Natural killer cell (primary cell): ENCODE data around the gene DSTYK. TPM values are rescaled to one million over a fixed set of nuclear protein-coding genes. Genes with fewer than 3 reads are reported as not detected.

Experiments used
- ATAC-seq, 3 donors: fragments of 150-1000 bp in 2 of 3; fragments of 200-7000 bp in 1 of 3; cut with Tn5 transposase; 1 replicate in 1 of 3; 2 replicates in 2 of 3; pipeline ENCODE4 v1.10.0; 2021; ENCODE audit warnings: mild to moderate bottlenecking in 2 of 3, moderate library complexity in 2 of 3
- DNase-seq, 2 donors: peaks; one replicate each; pipeline versions ENCODE4 v3.0.0 to v3.0.0-alpha.2; 2013 to 2021; ENCODE audit warnings: mixed read lengths in 1 of 2
- H3K27ac ChIP-seq: one replicate; pipeline ENCODE4 v1.5.1; 2013; ENCODE audit warnings: mild to moderate bottlenecking, low read length
- H3K27me3 ChIP-seq: one replicate; pipeline ENCODE4 v1.6.1; 2013; ENCODE audit warnings: low read length; ENCODE audit not compliant: control insufficient read depth, insufficient read depth
- H3K36me3 ChIP-seq: one replicate; pipeline ENCODE4 v1.6.1; 2013; ENCODE audit warnings: low read length; ENCODE audit not compliant: control insufficient read depth, insufficient read depth
- H3K4me1 ChIP-seq: one replicate; pipeline ENCODE4 v1.6.1; 2013; ENCODE audit warnings: low read length; ENCODE audit not compliant: control insufficient read depth, insufficient read depth
- H3K4me3 ChIP-seq: one replicate; pipeline ENCODE4 v1.5.1; 2013; ENCODE audit warnings: low read length
- H3K9me3 ChIP-seq: one replicate; pipeline ENCODE4 v1.6.1; 2013; ENCODE audit warnings: low read length; ENCODE audit not compliant: control insufficient read depth, insufficient read depth
- H3K27ac Mint-ChIP-seq, 2 donors: one replicate each; pipeline ENCODE4 v1.8.0; 2022; ENCODE audit warnings: mild to moderate bottlenecking in 2 of 2, mixed read lengths in 2 of 2, moderate library complexity in 1 of 2
- H3K27me3 Mint-ChIP-seq, 2 donors: one replicate each; pipeline ENCODE4 v1.8.0; 2022; ENCODE audit warnings: low read depth in 2 of 2, mixed read lengths in 2 of 2
- H3K36me3 Mint-ChIP-seq: one replicate; pipeline ENCODE4 v1.8.0; 2022; ENCODE audit warnings: mixed read lengths
- H3K4me1 Mint-ChIP-seq, 2 donors: one replicate each; pipeline ENCODE4 v1.8.0; 2022; ENCODE audit warnings: mixed read lengths in 2 of 2
- H3K4me3 Mint-ChIP-seq: one replicate; pipeline ENCODE4 v1.8.0; 2022; ENCODE audit warnings: mild to moderate bottlenecking, moderate library complexity, mixed read lengths
- H3K9me3 Mint-ChIP-seq, 2 donors: one replicate each; pipeline ENCODE4 v1.8.0; 2022; ENCODE audit warnings: mixed read lengths in 2 of 2
- CTCF ChIP-seq: fragments of 200-600 bp; IDR thresholded peaks from one replicate; pipeline ENCODE4 v1.8.0; 2022; ENCODE audit warnings: antibody characterized with exemption
- WGBS: methylation state at CpG from one replicate; pipeline ENCODE4 v1.1.7; 2013; ENCODE audit warnings: missing lambda C conversion rate; ENCODE audit not compliant: insufficient coverage; 5-methylcytosine and 5-hydroxymethylcytosine counted together
- intact Hi-C: fragments of 100-400 bp; cut with micrococcal nuclease; formaldehyde crosslinking; loops from one replicate; pipeline ENCODE4 v1.14.2; 2022
- total RNA-seq, 4 donors: library from RNA; stranded (reverse); fragments of 120-200 nt in 1 of 4; gene quantifications; one replicate each; pipeline versions ENCODE4 v1.2.3 to v1.2.4, GENCODE V29; 2013 to 2022

DSTYK gene
- total RNA-seq, 3 donors from 2014 or later (not counting 1 experiment from before 2014, with no cell fraction given) = 9.9 to 17.5 (median 14.9) TPM

- no peaks in the 10 kb centered on the region for H3K36me3 Mint-ChIP-seq
- H3K9me3 Mint-ChIP-seq = no peaks in the 10 kb centered on the region
- intact Hi-C loops = no loop called here
- H3K36me3 ChIP-seq = peaks cover 7% of the 10 kb centered on the region
- DNase-seq = no peak
- 100% methylated on average over 1 of the region's 2 CpGs for WGBS
- no peak for TF ChIP-seq CTCF
- no peak overlapping the region for H3K4me3 ChIP-seq
- H3K4me1 ChIP-seq = peaks cover 3% of the 10 kb centered on the region
- ATAC-seq = no peak
- no peaks in the 10 kb centered on the region for H3K9me3 ChIP-seq
- H3K27ac Mint-ChIP-seq = no peak overlapping the region
- no peak overlapping the region for H3K4me3 Mint-ChIP-seq
- H3K4me1 Mint-ChIP-seq = peaks cover 42 to 63% of the 10 kb centered on the region in 2 donors
- no peaks in the 10 kb centered on the region for H3K27me3 Mint-ChIP-seq
- no peak overlapping the region for H3K27ac ChIP-seq
- no peaks in the 10 kb centered on the region for H3K27me3 ChIP-seq
These were observed 22.9 kb downstream of the DSTYK start for GRCh38 chr1:205188596-205188995.

- DNase-seq (no peak), ATAC-seq (no peak)
- intact Hi-C loops = no loop called here
- Mint-ChIP-seq H3K4me1 (peaks cover 42 to 63% of the 10 kb centered on the region in 2 donors), H3K9me3 (no peaks in the 10 kb centered on the region), H3K36me3 (no peaks in the 10 kb centered on the region), H3K27me3 (no peaks in the 10 kb centered on the region), H3K4me3 (no peak overlapping the region), H3K27ac (no peak overlapping the region)
- Histone ChIP-seq H3K4me3 (no peak overlapping the region), H3K36me3 (peaks cover 7% of the 10 kb centered on the region), H3K9me3 (no peaks in the 10 kb centered on the region), H3K27ac (no peak overlapping the region), H3K27me3 (no peaks in the 10 kb centered on the region), H3K4me1 (peaks cover 3% of the 10 kb centered on the region)
- 96% methylated on average over 2 of the region's 2 CpGs for WGBS
- TF ChIP-seq CTCF = no peak
These were observed 23.4 kb downstream of the DSTYK start for GRCh38 chr1:205188098-205188497.

GRCh38 chr1:205187420-205187819 is 24.1 kb downstream of the DSTYK start:
- no peaks in the 10 kb centered on the region for H3K36me3 Mint-ChIP-seq
- H3K4me1 Mint-ChIP-seq = peaks cover 42 to 64% of the 10 kb centered on the region in 2 donors
- Histone ChIP-seq H3K36me3 (peaks cover 7% of the 10 kb centered on the region), H3K4me3 (no peak overlapping the region), H3K27ac (no peak overlapping the region), H3K4me1 (peaks cover 3% of the 10 kb centered on the region), H3K27me3 (no peaks in the 10 kb centered on the region), H3K9me3 (no peaks in the 10 kb centered on the region)
- 98% methylated on average over 10 of the region's 10 CpGs for WGBS
- no peak overlapping the region for H3K27ac Mint-ChIP-seq
- no peaks in the 10 kb centered on the region for H3K9me3 Mint-ChIP-seq
- H3K27me3 Mint-ChIP-seq = no peaks in the 10 kb centered on the region
- ATAC-seq = no peak
- intact Hi-C loops = no loop called here
- no peak for TF ChIP-seq CTCF
- no peak for DNase-seq
- no peak overlapping the region for H3K4me3 Mint-ChIP-seq

- no peak overlapping the region for H3K4me3 ChIP-seq
- no peak overlapping the region for H3K4me3 Mint-ChIP-seq
- H3K36me3 Mint-ChIP-seq = no peaks in the 10 kb centered on the region
- peaks cover 33 to 55% of the 10 kb centered on the region in 2 donors for H3K4me1 Mint-ChIP-seq
- DNase-seq (no peak), ATAC-seq (no peak)
- no peaks in the 10 kb centered on the region for H3K9me3 ChIP-seq
- H3K27me3 Mint-ChIP-seq = no peaks in the 10 kb centered on the region
- peaks cover 3% of the 10 kb centered on the region for H3K4me1 ChIP-seq
- H3K27ac Mint-ChIP-seq = no peak overlapping the region
- TF ChIP-seq CTCF = no peak
- H3K9me3 Mint-ChIP-seq = no peaks in the 10 kb centered on the region
- peaks cover 11% of the 10 kb centered on the region for H3K36me3 ChIP-seq
- no peak overlapping the region for H3K27ac ChIP-seq
- H3K27me3 ChIP-seq = no peaks in the 10 kb centered on the region
- intact Hi-C loops = no loop called here
These were observed 25.3 kb downstream of the DSTYK start for GRCh38 chr1:205186191-205186590.
